HepG2 (cell line): Measurements from ENCODE around the gene KDM3A. TPM values are rescaled to one million over a fixed set of nuclear protein-coding genes. Genes with fewer than 3 reads are reported as not detected.

Experiments used
- CBX5 ChIP-seq: sonication (generic); formaldehyde crosslinking; IDR thresholded peaks from 2 replicates; pipeline ENCODE4 v1.4.0; 2020; ENCODE audit warnings: missing genetic modification reagents, borderline replicate concordance
- SP1 ChIP-seq, 2 experiments: fragments of 450-650 bp in 1 of 2; sonication (generic) in 1 of 2; formaldehyde crosslinking in 1 of 2; IDR thresholded peaks; 2 replicates each; pipeline versions ENCODE4 v1.4.0 to v1.6.1; 2016 to 2020; ENCODE audit warnings: missing genetic modification reagents in 1 of 2
- USF2 ChIP-seq, 2 experiments: sonication (generic) in 1 of 2; formaldehyde crosslinking in 1 of 2; IDR thresholded peaks; 2 replicates each; pipeline versions ENCODE4 v1.5.1 to v1.6.1; 2011 to 2020; ENCODE audit warnings: borderline replicate concordance in 1 of 2, low read depth in 1 of 2, low read length in 1 of 2, mild to moderate bottlenecking in 1 of 2, missing genetic modification reagents in 1 of 2, moderate library complexity in 1 of 2
- ZBTB34 ChIP-seq: sonication (generic); formaldehyde crosslinking; IDR thresholded peaks from 2 replicates; pipeline ENCODE4 v1.8.0; 2022; ENCODE audit warnings: mild to moderate bottlenecking, missing genetic modification reagents
- ZBTB40 ChIP-seq, 2 experiments: fragments of 450-650 bp in 1 of 2; sonication (generic) in 1 of 2; formaldehyde crosslinking in 1 of 2; IDR thresholded peaks; 2 replicates each; pipeline versions ENCODE4 v1.6.1 to v1.8.0; 2016 to 2022; ENCODE audit warnings: antibody characterized with exemption in 1 of 2, mild to moderate bottlenecking in 1 of 2, missing genetic modification reagents in 1 of 2
- ZNF10 ChIP-seq: sonication (generic); formaldehyde crosslinking; IDR thresholded peaks from 2 replicates; pipeline ENCODE4 v1.4.0; 2020; ENCODE audit warnings: mild to moderate bottlenecking, low read depth, missing genetic modification reagents, borderline replicate concordance
- ZNF235 ChIP-seq: sonication (generic); formaldehyde crosslinking; IDR thresholded peaks from 2 replicates; pipeline ENCODE4 v1.8.1; 2023; ENCODE audit warnings: mild to moderate bottlenecking, missing genetic modification reagents, borderline replicate concordance
- ZNF337 ChIP-seq: sonication (generic); formaldehyde crosslinking; IDR thresholded peaks from 2 replicates; pipeline ENCODE4 v1.5.1; 2020; ENCODE audit warnings: missing genetic modification reagents, low read depth, mild to moderate bottlenecking, borderline replicate concordance
- ZNF543 ChIP-seq: sonication (generic); formaldehyde crosslinking; IDR thresholded peaks from 2 replicates; pipeline ENCODE4 v1.4.0; 2020; ENCODE audit warnings: mild to moderate bottlenecking, missing genetic modification reagents
- ZNF562 ChIP-seq: sonication (generic); formaldehyde crosslinking; IDR thresholded peaks from 2 replicates; pipeline ENCODE4 v1.8.0; 2022; ENCODE audit warnings: missing genetic modification reagents, borderline replicate concordance
- ZNF781 ChIP-seq: sonication (generic); formaldehyde crosslinking; IDR thresholded peaks from 2 replicates; pipeline ENCODE4 v1.5.1; 2020; ENCODE audit warnings: borderline replicate concordance, mild to moderate bottlenecking, missing genetic modification reagents; ENCODE audit errors: not compliant biosample characterization
- polyA plus RNA-seq, 8 experiments: library from polyadenylated mRNA; depleted of rRNA in 3 of 8; stranded (reverse) in 7 of 8; unstranded in 1 of 8; fragments of >200 nt; fragmentation: Illumina TruSeq in 4 of 8; extraction: Trizol in 4 of 8; gene quantifications; 2 replicates each; pipeline versions ENCODE4 v1.2.1 to v1.2.3, GENCODE V29; 2011 to 2016; ENCODE audit warnings: low read depth in 4 of 8, missing spikeins in 1 of 8, mixed read lengths in 1 of 8; ENCODE audit not compliant: insufficient read depth in 1 of 8
- total RNA-seq, 5 experiments: library from RNA; depleted of rRNA; stranded (reverse); fragments of >200 nt; fragmentation: Illumina TruSeq; extraction: Trizol; gene quantifications; 2 replicates each; pipeline ENCODE4 v1.2.3, GENCODE V29; 2016; ENCODE audit warnings: low read depth in 1 of 5
- TF ChIP-seq, protein P1 (sequence below): IDR thresholded peaks from 2 replicates; pipeline ENCODE4 v1.6.1; 2018; ENCODE audit warnings: missing genetic modification reagents, mild to moderate bottlenecking, missing compliant biosample characterization

The KDM3A gene
- total and polyA plus RNA-seq, 2 of the 13 experiments (the other 11 are each of a cell fraction or from before 2014, with no cell fraction given), result 21.0 to 70.2 TPM

DNA sequence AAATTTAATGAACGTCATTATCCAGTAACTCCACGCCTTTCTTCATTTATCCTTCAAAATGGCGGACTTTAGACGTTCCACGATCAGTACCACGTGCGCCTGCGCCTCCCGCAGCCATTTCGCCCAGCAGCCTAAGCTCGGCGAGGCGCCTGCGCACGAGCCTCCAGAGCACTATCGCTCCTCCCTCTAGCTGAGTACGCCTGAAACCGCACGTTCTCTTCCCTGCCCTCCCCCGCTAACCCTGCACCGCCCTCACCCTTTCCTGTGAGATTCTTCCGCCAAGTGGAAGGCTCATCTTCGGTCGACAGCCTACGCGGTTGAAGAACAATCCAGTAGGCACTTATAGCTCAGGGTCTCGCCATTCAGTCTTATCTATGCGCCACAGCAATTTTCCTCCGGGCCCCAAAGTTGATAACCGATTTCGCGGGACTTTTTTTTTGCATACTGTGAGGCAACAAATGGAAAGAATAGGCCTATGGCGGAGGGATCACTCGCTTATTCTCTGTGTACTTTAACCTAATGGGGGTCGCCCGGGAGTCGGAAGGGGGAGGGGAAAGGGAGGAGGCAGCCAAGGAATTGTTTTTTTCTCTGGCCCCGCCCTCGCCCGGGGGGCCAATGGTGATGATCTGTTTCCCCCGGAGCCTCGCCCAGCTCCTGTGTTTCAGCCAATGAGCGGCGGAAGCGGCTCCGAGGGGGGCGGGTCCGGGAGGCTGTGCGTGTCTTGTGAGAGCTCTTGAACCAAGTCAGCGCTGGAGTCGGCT lies at the start of gene KDM3A (continued):
- TF ChIP-seq ZBTB34, result peak; percentile 85
- no peak for TF ChIP-seq SP1 (IDR thresholded peaks at IDR 0.05)
- TF ChIP-seq SP1 (CRISPR knock-in tag; IDR thresholded peaks at IDR 0.05), result peak; percentile 79
- no peak for TF ChIP-seq ZNF10 (CRISPR knock-in tag)
- peak; percentile 69; the same call in 1 of the 2 replicates for TF ChIP-seq USF2 (IDR thresholded peaks at IDR 0.05; ENCODE audit: low read depth, low read length)
- TF ChIP-seq USF2 (CRISPR knock-in tag; IDR thresholded peaks at IDR 0.05; ENCODE audit: borderline replicate concordance), result peak; percentile 88
- TF ChIP-seq ZNF781, result peak; percentile 100
- TF ChIP-seq, protein P1, sequence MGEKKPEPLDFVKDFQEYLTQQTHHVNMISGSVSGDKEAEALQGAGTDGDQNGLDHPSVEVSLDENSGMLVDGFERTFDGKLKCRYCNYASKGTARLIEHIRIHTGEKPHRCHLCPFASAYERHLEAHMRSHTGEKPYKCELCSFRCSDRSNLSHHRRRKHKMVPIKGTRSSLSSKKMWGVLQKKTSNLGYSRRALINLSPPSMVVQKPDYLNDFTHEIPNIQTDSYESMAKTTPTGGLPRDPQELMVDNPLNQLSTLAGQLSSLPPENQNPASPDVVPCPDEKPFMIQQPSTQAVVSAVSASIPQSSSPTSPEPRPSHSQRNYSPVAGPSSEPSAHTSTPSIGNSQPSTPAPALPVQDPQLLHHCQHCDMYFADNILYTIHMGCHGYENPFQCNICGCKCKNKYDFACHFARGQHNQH (CRISPR knock-in tag), result peak; percentile 99
- TF ChIP-seq CBX5 (CRISPR knock-in tag), result peak; percentile 97
- peak; percentile 93; the same call in 1 of the 2 replicates for TF ChIP-seq ZNF235 (CRISPR knock-in tag)
- TF ChIP-seq ZNF562 (CRISPR knock-in tag), result peak; percentile 92
- peak; percentile 70; the same call in 1 of the 2 replicates for TF ChIP-seq ZNF337 (CRISPR knock-in tag)
- TF ChIP-seq ZBTB40 (IDR thresholded peaks at IDR 0.05), result no peak
- peak; percentile 95 for TF ChIP-seq ZBTB40 (CRISPR knock-in tag; IDR thresholded peaks at IDR 0.05)
- TF ChIP-seq ZNF543 (CRISPR knock-in tag), result peak; percentile 97
